Adrenal gland (tissue), 12 donors: ENCODE measurements around the gene CTDSP2. TPM values are rescaled to one million over a fixed set of nuclear protein-coding genes. Genes with fewer than 3 reads are reported as not detected.

ENCODE experiments used
- DNase-seq, 7 donors: peaks; one replicate each; pipeline ENCODE4 v3.0.0-alpha.2; 2019 to 2020
- H3K27ac ChIP-seq, 5 donors: fragments of 200-600 bp; sonication (generic) in 4 of 5; 1 replicate in 3 of 5; 2 replicates in 2 of 5; pipeline versions ENCODE4 v1.5.1 to v1.8.0; 2016 to 2020; ENCODE audit warnings: mild to moderate bottlenecking in 1 of 5
- H3K27me3 ChIP-seq: fragments of 200-600 bp; 2 replicates; pipeline ENCODE4 v1.8.0; 2021
- H3K36me3 ChIP-seq, 2 donors: fragments of 200-600 bp; replicated peaks in 1 of 2; 1 replicate in 1 of 2; 2 replicates in 1 of 2; pipeline versions ENCODE4 v1.5.1 to v1.8.0; 2018 to 2022
- H3K4me1 ChIP-seq, 2 donors: fragments of 200-600 bp; replicated peaks in 1 of 2; 1 replicate in 1 of 2; 2 replicates in 1 of 2; pipeline versions ENCODE4 v1.5.1 to v1.8.0; 2018 to 2021
- H3K4me3 ChIP-seq, 4 donors: fragments of 200-600 bp; sonication (generic) in 3 of 4; one replicate each; pipeline ENCODE4 v1.5.1; 2016 to 2018
- H3K9me3 ChIP-seq, 3 donors: fragments of 200-600 bp; sonication (generic) in 1 of 3; replicated peaks in 1 of 3; 1 replicate in 2 of 3; 2 replicates in 1 of 3; pipeline versions ENCODE4 v1.5.1 to v1.8.0; 2016 to 2021
- CTCF ChIP-seq, 6 experiments: fragments of 450-650 bp in 4 of 6; fragments of 200-600 bp in 2 of 6; sonication (generic) in 1 of 6; IDR thresholded peaks; 1 replicate in 5 of 6; 2 replicates in 1 of 6; pipeline versions ENCODE4 v1.5.1 to v1.8.0; 2016 to 2021; ENCODE audit warnings: antibody characterized with exemption in 6 of 6, mild to moderate bottlenecking in 2 of 6, moderate library complexity in 1 of 6
- POLR2A ChIP-seq, 2 donors: fragments of 450-650 bp; IDR thresholded peaks; one replicate each; pipeline ENCODE4 v1.6.1; 2017; ENCODE audit warnings: antibody characterized with exemption in 2 of 2, mild to moderate bottlenecking in 2 of 2, moderate library complexity in 1 of 2
- WGBS, 4 donors: extraction: QIAGEN DNeasy Blood & Tissue Kit in 2 of 4; methylation state at CpG; one replicate each; pipeline versions ENCODE4 v1.1.5 to v1.1.7; 2013 to 2017; 5-methylcytosine and 5-hydroxymethylcytosine counted together
- intact Hi-C, 2 donors: fragments of 100-400 bp; cut with DNase I; formaldehyde crosslinking; loops; one replicate each; pipeline versions ENCODE4 v1.14.1 to v1.15.0; 2022 to 2023
- polyA plus RNA-seq, 3 donors: library from polyadenylated mRNA; stranded (reverse); fragments of 200-250 nt in 2 of 3; fragments of 350-450 nt in 1 of 3; fragmentation: Illumina TruSeq in 1 of 3; extraction: RNeasy Lipid Tissue Mini Kit (QIAGEN cat#74804) in 1 of 3; gene quantifications; one replicate each; pipeline ENCODE4 v1.2.3, GENCODE V29; 2013 to 2014
- total RNA-seq, 9 donors: library from RNA; depleted of rRNA in 4 of 9; stranded (reverse); fragments of >200 nt in 4 of 9; fragments of 120-200 nt in 1 of 9; fragmentation: NEBNext Ultra II Directional in 1 of 9; extraction: Animal tissue kit (Norgen Biotek cat#: 25700) in 1 of 9; gene quantifications; one replicate each; pipeline versions ENCODE4 v1.1.0 to v1.2.4, GENCODE V29; 2013 to 2023
- donor health status: healthy with polysubstance abuse.
- donor health status: Bipolar disorder and iron deficiency.
- donor health status: DM: yes; HTN: yes; CAD: no.
- donor health status: DM: no; HTN: no; CAD: no.
- donor health status: DM: no; HTN: no; CAD: no.
- donor health status: DM: yes; HTN: yes; CAD: no.

CTDSP2 gene
- total and polyA plus RNA-seq, 12 donors = 42.9 to 275 (median 192) TPM

GRCh38 chr12:57797933-57798332, 48.6 kb downstream of the CTDSP2 start:
- no peak for TF ChIP-seq CTCF (IDR thresholded peaks at IDR 0.05)
- TF ChIP-seq POLR2A (IDR thresholded peaks at IDR 0.05) = no peak
- Histone ChIP-seq H3K36me3 (peaks cover 0 to 82% of the 10 kb centered on the region in 2 donors), H3K4me3 (no peak overlapping the region), H3K27me3 (no peaks in the 10 kb centered on the region), H3K4me1 (peaks cover 9 to 25% of the 10 kb centered on the region in 2 donors), H3K9me3 (no peaks in the 10 kb centered on the region), H3K27ac (peak overlapping the region in 2 of 5 donors; percentile 4 to 8)
- DNase-seq = no peak
- WGBS, 4 donors = 95 to 100% (median 98%) methylated on average over 1 of the region's 1 CpG
- intact Hi-C loops = no loop called here

- TF ChIP-seq POLR2A (IDR thresholded peaks at IDR 0.05) (no peak), CTCF (IDR thresholded peaks at IDR 0.05) (no peak)
Measured at GRCh38 chr12:57796996-57797395, 49.5 kb downstream of the CTDSP2 start.

GRCh38 chr12:57795354-57795753, 51.2 kb downstream of the CTDSP2 start:
- no peaks in the 10 kb centered on the region for H3K27me3 ChIP-seq
- no peak for DNase-seq
- peak overlapping the region in 3 of 5 donors; percentile 17 to 83 (median 78) for H3K27ac ChIP-seq
- H3K9me3 ChIP-seq = no peaks in the 10 kb centered on the region
- H3K4me3 ChIP-seq = no peak overlapping the region
- H3K4me1 ChIP-seq = peaks cover 9 to 27% of the 10 kb centered on the region in 2 donors
- WGBS, 4 donors = 89 to 93% (median 91%) methylated on average over 6 of the region's 6 CpGs
- TF ChIP-seq POLR2A (IDR thresholded peaks at IDR 0.05) (no peak), CTCF (IDR thresholded peaks at IDR 0.05) (no peak)
- intact Hi-C loops = no loop called here
- H3K36me3 ChIP-seq = peaks cover 0 to 69% of the 10 kb centered on the region in 2 donors

More at GRCh38 chr12:57796996-57797395, 49.5 kb downstream of the CTDSP2 start:
- H3K27ac ChIP-seq = no peak overlapping the region
- peaks cover 9 to 27% of the 10 kb centered on the region in 2 donors for H3K4me1 ChIP-seq
- intact Hi-C loops = no loop called here
- H3K4me3 ChIP-seq = no peak overlapping the region
- H3K9me3 ChIP-seq = no peaks in the 10 kb centered on the region
- no peaks in the 10 kb centered on the region for H3K27me3 ChIP-seq
- peaks cover 0 to 82% of the 10 kb centered on the region in 2 donors for H3K36me3 ChIP-seq
- DNase-seq = no peak
- 94 to 100% (median 97%) methylated on average over 1 of the region's 1 CpG for WGBS, 4 donors

GRCh38 chr12:57793920-57794319, 52.6 kb downstream of the CTDSP2 start:
- TF ChIP-seq CTCF (IDR thresholded peaks at IDR 0.05) (no peak), POLR2A (IDR thresholded peaks at IDR 0.05) (no peak)
- Histone ChIP-seq H3K27ac (peak overlapping the region; percentile 52 to 83 (median 72)), H3K36me3 (peaks cover 0 to 61% of the 10 kb centered on the region in 2 donors), H3K4me3 (no peak overlapping the region), H3K4me1 (peaks cover 9 to 27% of the 10 kb centered on the region in 2 donors), H3K9me3 (no peaks in the 10 kb centered on the region), H3K27me3 (no peaks in the 10 kb centered on the region)
- intact Hi-C loops = no loop called here
- WGBS, 4 donors = 15 to 38% (median 21%) methylated on average over 1 of the region's 1 CpG
- peak in 3 of 7 donors; percentile 39 to 63 (median 62) for DNase-seq
